ENCODE data around the gene KCNH3. TPM values are rescaled to one million over a fixed set of nuclear protein-coding genes. Genes with fewer than 3 reads are reported as not detected.

KCNH3 gene
- total and polyA plus RNA-seq, 2 experiments from 2014 or later, result 0.21 to 0.52 TPM

DNA sequence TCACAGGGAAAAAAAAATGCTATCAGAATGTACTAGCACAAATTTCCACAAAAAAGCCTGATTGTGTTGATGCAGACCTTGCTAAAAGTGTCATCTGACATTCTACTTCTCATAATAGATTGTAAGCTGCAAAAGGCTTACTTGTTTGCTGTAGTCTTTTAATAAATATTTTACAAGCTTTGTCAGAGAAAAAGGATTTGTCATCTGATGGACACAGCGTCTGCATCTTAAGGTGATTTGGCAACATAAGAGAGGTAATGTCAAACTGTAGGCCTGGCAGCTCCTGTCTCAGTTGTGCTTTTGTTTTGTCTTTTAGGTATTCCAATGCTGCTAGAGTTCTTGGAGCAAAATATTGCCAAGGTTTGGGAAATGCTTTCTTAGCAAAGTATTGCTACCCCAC, 26.3 kb upstream of the KCNH3 start:
- Mint-ChIP-seq H3K27ac (no peak overlapping the region), H3K27me3 (ENCODE audit: insufficient read depth, low read depth, poor library complexity) (peaks cover 2% of the 10 kb centered on the region), H3K4me1 (no peaks in the 10 kb centered on the region), H3K36me3 (ENCODE audit: low read depth) (no peaks in the 10 kb centered on the region), H3K9me3 (no peaks in the 10 kb centered on the region), H3K4me3 (no peak overlapping the region)
- H2AFZ ChIP-seq, result no peak overlapping the region
- no peak overlapping the region for H3K4me3 ChIP-seq
- TF ChIP-seq, protein P1, sequence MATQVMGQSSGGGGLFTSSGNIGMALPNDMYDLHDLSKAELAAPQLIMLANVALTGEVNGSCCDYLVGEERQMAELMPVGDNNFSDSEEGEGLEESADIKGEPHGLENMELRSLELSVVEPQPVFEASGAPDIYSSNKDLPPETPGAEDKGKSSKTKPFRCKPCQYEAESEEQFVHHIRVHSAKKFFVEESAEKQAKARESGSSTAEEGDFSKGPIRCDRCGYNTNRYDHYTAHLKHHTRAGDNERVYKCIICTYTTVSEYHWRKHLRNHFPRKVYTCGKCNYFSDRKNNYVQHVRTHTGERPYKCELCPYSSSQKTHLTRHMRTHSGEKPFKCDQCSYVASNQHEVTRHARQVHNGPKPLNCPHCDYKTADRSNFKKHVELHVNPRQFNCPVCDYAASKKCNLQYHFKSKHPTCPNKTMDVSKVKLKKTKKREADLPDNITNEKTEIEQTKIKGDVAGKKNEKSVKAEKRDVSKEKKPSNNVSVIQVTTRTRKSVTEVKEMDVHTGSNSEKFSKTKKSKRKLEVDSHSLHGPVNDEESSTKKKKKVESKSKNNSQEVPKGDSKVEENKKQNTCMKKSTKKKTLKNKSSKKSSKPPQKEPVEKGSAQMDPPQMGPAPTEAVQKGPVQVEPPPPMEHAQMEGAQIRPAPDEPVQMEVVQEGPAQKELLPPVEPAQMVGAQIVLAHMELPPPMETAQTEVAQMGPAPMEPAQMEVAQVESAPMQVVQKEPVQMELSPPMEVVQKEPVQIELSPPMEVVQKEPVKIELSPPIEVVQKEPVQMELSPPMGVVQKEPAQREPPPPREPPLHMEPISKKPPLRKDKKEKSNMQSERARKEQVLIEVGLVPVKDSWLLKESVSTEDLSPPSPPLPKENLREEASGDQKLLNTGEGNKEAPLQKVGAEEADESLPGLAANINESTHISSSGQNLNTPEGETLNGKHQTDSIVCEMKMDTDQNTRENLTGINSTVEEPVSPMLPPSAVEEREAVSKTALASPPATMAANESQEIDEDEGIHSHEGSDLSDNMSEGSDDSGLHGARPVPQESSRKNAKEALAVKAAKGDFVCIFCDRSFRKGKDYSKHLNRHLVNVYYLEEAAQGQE (IDR thresholded peaks at IDR 0.05; ENCODE audit: unreplicated experiment), result no peak
- TF ChIP-seq ZNF114 (CRISPR knock-in tag; IDR thresholded peaks at IDR 0.05) (no peak), POLR2AphosphoS5 (IDR thresholded peaks at IDR 0.05; ENCODE audit: low read depth) (no peak), STAT1 (IDR thresholded peaks at IDR 0.05; ENCODE audit: unreplicated experiment) (no peak), CREB1 (CRISPR knock-in tag; IDR thresholded peaks at IDR 0.05; ENCODE audit: low read depth) (no peak), ZNF331 (CRISPR knock-in tag; IDR thresholded peaks at IDR 0.05; ENCODE audit: low read depth) (no peak), EZH2 (IDR thresholded peaks at IDR 0.05; ENCODE audit: low read depth, unreplicated experiment) (no peak), NANOG (IDR thresholded peaks at IDR 0.05; ENCODE audit: borderline replicate concordance) (no peak), JUNB (IDR thresholded peaks at IDR 0.05; ENCODE audit: unreplicated experiment) (no peak), EZH2phosphoT487 (IDR thresholded peaks at IDR 0.05; ENCODE audit: unreplicated experiment) (no peak)
- TF ChIP-seq, protein P2, sequence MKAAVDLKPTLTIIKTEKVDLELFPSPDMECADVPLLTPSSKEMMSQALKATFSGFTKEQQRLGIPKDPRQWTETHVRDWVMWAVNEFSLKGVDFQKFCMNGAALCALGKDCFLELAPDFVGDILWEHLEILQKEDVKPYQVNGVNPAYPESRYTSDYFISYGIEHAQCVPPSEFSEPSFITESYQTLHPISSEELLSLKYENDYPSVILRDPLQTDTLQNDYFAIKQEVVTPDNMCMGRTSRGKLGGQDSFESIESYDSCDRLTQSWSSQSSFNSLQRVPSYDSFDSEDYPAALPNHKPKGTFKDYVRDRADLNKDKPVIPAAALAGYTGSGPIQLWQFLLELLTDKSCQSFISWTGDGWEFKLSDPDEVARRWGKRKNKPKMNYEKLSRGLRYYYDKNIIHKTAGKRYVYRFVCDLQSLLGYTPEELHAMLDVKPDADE (IDR thresholded peaks at IDR 0.05), result no peak
- TF ChIP-seq, protein P3, sequence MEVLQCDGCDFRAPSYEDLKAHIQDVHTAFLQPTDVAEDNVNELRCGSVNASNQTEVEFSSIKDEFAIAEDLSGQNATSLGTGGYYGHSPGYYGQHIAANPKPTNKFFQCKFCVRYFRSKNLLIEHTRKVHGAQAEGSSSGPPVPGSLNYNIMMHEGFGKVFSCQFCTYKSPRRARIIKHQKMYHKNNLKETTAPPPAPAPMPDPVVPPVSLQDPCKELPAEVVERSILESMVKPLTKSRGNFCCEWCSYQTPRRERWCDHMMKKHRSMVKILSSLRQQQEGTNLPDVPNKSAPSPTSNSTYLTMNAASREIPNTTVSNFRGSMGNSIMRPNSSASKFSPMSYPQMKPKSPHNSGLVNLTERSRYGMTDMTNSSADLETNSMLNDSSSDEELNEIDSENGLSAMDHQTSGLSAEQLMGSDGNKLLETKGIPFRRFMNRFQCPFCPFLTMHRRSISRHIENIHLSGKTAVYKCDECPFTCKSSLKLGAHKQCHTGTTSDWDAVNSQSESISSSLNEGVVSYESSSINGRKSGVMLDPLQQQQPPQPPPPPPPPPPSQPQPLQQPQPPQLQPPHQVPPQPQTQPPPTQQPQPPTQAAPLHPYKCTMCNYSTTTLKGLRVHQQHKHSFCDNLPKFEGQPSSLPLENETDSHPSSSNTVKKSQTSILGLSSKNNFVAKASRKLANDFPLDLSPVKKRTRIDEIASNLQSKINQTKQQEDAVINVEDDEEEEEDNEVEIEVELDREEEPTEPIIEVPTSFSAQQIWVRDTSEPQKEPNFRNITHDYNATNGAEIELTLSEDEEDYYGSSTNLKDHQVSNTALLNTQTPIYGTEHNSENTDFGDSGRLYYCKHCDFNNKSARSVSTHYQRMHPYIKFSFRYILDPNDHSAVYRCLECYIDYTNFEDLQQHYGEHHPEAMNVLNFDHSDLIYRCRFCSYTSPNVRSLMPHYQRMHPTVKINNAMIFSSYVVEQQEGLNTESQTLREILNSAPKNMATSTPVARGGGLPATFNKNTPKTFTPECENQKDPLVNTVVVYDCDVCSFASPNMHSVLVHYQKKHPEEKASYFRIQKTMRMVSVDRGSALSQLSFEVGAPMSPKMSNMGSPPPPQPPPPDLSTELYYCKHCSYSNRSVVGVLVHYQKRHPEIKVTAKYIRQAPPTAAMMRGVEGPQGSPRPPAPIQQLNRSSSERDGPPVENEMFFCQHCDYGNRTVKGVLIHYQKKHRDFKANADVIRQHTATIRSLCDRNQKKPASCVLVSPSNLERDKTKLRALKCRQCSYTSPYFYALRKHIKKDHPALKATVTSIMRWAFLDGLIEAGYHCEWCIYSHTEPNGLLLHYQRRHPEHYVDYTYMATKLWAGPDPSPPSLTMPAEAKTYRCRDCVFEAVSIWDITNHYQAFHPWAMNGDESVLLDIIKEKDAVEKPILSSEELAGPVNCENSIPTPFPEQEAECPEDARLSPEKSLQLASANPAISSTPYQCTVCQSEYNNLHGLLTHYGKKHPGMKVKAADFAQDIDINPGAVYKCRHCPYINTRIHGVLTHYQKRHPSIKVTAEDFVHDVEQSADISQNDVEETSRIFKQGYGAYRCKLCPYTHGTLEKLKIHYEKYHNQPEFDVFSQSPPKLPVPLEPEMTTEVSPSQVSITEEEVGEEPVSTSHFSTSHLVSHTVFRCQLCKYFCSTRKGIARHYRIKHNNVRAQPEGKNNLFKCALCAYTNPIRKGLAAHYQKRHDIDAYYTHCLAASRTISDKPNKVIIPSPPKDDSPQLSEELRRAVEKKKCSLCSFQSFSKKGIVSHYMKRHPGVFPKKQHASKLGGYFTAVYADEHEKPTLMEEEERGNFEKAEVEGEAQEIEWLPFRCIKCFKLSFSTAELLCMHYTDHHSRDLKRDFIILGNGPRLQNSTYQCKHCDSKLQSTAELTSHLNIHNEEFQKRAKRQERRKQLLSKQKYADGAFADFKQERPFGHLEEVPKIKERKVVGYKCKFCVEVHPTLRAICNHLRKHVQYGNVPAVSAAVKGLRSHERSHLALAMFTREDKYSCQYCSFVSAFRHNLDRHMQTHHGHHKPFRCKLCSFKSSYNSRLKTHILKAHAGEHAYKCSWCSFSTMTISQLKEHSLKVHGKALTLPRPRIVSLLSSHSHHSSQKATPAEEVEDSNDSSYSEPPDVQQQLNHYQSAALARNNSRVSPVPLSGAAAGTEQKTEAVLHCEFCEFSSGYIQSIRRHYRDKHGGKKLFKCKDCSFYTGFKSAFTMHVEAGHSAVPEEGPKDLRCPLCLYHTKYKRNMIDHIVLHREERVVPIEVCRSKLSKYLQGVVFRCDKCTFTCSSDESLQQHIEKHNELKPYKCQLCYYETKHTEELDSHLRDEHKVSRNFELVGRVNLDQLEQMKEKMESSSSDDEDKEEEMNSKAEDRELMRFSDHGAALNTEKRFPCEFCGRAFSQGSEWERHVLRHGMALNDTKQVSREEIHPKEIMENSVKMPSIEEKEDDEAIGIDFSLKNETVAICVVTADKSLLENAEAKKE (CRISPR knock-in tag; IDR thresholded peaks at IDR 0.05), result no peak
- TF ChIP-seq, protein P4, sequence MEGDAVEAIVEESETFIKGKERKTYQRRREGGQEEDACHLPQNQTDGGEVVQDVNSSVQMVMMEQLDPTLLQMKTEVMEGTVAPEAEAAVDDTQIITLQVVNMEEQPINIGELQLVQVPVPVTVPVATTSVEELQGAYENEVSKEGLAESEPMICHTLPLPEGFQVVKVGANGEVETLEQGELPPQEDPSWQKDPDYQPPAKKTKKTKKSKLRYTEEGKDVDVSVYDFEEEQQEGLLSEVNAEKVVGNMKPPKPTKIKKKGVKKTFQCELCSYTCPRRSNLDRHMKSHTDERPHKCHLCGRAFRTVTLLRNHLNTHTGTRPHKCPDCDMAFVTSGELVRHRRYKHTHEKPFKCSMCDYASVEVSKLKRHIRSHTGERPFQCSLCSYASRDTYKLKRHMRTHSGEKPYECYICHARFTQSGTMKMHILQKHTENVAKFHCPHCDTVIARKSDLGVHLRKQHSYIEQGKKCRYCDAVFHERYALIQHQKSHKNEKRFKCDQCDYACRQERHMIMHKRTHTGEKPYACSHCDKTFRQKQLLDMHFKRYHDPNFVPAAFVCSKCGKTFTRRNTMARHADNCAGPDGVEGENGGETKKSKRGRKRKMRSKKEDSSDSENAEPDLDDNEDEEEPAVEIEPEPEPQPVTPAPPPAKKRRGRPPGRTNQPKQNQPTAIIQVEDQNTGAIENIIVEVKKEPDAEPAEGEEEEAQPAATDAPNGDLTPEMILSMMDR (conservative IDR thresholded peaks at IDR 0.05; ENCODE audit: low read depth in 2 of 2), result no peak
- H4K20me1 ChIP-seq (replicated peaks; ENCODE audit: insufficient read depth), result no peaks in the 10 kb centered on the region; the same call in 1 of the 2 replicates
- DNase-seq (ENCODE audit: low spot score) (no peak), ATAC-seq (no peak)
- H3K27ac ChIP-seq (ENCODE audit: low read depth), result no peak overlapping the region
- H3K4me1 ChIP-seq (ENCODE audit: insufficient read depth), result no peaks in the 10 kb centered on the region
- H3K9me2 ChIP-seq (ENCODE audit: insufficient read depth), result no peaks in the 10 kb centered on the region
- no peak overlapping the region for H3K4me2 ChIP-seq
- no peaks in the 10 kb centered on the region for H3K79me2 ChIP-seq (replicated peaks; ENCODE audit: insufficient read depth)
- H3F3A ChIP-seq (replicated peaks; ENCODE audit: low read depth), result no peaks in the 10 kb centered on the region
- H3K27me3 ChIP-seq (ENCODE audit: insufficient read depth), result no peaks in the 10 kb centered on the region
- H3K36me3 ChIP-seq (ENCODE audit: insufficient read depth), result no peaks in the 10 kb centered on the region

Data from GM23338 (cell line).